ENCODE measurements around the gene HDAC6.
A peak's percentile ranks its signal among the peaks of the same experiment; 100 is the strongest.

Gene HDAC6
- long read RNA-seq, full-length matches to known transcripts, result 39 of 96 reads
- long read RNA-seq, partial matches to known transcripts, result 17 of 96 reads
- long read RNA-seq, other reads (novel, unspliced or antisense), result 40 of 96 reads

DNA sequence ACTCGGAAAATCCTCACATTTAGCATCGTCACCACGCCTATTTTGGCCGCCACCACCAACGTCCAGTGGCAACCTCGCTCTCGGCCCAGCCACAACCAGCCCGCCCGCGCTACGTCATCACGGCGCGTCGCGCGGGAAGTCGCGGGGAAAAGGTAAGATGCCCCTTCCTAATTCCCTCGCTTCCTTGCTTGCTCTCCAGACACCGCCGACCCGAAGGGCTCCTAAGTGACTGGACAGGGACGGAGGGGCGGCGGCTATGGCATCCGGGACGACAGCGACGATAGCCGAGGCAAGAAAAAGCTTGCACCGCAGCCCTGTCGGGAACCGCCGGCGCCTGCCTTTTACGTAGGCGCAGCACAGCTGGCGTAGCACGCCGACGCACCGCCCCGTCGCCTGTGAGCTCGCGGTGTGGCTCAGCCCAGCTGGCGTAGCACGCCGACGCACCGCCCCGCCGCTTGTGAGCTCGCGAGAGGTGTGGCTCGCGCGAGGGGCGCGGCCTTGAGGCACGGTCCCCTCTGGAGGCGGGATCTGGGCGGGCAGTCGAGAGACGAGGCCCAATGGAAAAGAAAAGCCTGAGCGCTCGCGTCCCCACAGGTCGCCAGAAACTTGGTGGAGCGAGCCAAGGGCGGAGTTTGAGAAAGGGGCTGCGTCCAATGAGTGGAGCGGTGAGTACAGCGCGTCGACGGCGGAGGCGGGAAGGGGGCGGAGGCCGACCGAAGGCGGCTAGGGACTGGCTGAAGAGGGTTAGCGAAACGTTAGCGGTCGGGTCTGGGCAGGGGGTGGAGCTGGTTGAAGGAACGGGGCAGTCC lies at the start of gene HDAC6:
TSS of gene HDAC6 (plus strand) at position 788 of the 809 bp plus-strand sequence. CDS start 626 bp downstream, outside the sequence.
- Histone ChIP-seq H3K4me3 (replicated peaks; ENCODE audit: insufficient read depth, low read length) (peak within 1 kb of the TSS; percentile 58), H3K27ac (replicated peaks) (peak within 1 kb of the TSS; percentile 99), H3K27me3 (ENCODE audit: insufficient read depth, poor library complexity, severe bottlenecking) (no peaks in the 10 kb centered on the region)
- peak; percentile 94 to 97 for DNase-seq (ENCODE audit: low read depth in 1 of 2, low spot score in 1 of 2)
- TF ChIP-seq, protein P1, sequence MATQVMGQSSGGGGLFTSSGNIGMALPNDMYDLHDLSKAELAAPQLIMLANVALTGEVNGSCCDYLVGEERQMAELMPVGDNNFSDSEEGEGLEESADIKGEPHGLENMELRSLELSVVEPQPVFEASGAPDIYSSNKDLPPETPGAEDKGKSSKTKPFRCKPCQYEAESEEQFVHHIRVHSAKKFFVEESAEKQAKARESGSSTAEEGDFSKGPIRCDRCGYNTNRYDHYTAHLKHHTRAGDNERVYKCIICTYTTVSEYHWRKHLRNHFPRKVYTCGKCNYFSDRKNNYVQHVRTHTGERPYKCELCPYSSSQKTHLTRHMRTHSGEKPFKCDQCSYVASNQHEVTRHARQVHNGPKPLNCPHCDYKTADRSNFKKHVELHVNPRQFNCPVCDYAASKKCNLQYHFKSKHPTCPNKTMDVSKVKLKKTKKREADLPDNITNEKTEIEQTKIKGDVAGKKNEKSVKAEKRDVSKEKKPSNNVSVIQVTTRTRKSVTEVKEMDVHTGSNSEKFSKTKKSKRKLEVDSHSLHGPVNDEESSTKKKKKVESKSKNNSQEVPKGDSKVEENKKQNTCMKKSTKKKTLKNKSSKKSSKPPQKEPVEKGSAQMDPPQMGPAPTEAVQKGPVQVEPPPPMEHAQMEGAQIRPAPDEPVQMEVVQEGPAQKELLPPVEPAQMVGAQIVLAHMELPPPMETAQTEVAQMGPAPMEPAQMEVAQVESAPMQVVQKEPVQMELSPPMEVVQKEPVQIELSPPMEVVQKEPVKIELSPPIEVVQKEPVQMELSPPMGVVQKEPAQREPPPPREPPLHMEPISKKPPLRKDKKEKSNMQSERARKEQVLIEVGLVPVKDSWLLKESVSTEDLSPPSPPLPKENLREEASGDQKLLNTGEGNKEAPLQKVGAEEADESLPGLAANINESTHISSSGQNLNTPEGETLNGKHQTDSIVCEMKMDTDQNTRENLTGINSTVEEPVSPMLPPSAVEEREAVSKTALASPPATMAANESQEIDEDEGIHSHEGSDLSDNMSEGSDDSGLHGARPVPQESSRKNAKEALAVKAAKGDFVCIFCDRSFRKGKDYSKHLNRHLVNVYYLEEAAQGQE (IDR thresholded peaks at IDR 0.05; ENCODE audit: insufficient replicate concordance, low read depth), result no peak
- peak; percentile 66 for TF ChIP-seq POLR2AphosphoS5 (IDR thresholded peaks at IDR 0.05; ENCODE audit: low read depth)

DNA sequence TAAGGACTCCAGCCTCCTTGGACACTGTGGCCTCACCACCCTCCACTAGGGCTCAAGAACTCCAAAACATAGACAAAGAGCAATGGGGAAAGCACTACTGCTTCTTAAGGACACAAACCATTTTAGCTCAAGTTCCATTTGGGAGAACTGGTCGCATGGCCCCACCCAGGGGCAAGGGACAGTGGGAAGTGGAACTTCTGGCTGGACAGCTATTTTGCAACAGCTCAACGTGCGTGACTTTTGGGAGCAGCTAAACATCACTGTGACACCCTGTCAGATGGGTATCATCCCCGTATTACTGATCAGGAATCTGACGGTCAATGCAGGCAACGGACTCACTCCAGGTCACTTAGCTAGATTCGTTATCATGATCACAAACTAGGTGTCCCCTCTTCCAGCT lies 49.4 kb upstream of the HDAC6 start:
- DNase-seq (ENCODE audit: low read depth in 1 of 2, low spot score in 1 of 2), result no peak
- Histone ChIP-seq H3K27ac (replicated peaks) (no peak overlapping the region), H3K27me3 (ENCODE audit: insufficient read depth, poor library complexity, severe bottlenecking) (no peaks in the 10 kb centered on the region), H3K4me3 (replicated peaks; ENCODE audit: insufficient read depth, low read length) (no peak overlapping the region)
- TF ChIP-seq, protein P2, sequence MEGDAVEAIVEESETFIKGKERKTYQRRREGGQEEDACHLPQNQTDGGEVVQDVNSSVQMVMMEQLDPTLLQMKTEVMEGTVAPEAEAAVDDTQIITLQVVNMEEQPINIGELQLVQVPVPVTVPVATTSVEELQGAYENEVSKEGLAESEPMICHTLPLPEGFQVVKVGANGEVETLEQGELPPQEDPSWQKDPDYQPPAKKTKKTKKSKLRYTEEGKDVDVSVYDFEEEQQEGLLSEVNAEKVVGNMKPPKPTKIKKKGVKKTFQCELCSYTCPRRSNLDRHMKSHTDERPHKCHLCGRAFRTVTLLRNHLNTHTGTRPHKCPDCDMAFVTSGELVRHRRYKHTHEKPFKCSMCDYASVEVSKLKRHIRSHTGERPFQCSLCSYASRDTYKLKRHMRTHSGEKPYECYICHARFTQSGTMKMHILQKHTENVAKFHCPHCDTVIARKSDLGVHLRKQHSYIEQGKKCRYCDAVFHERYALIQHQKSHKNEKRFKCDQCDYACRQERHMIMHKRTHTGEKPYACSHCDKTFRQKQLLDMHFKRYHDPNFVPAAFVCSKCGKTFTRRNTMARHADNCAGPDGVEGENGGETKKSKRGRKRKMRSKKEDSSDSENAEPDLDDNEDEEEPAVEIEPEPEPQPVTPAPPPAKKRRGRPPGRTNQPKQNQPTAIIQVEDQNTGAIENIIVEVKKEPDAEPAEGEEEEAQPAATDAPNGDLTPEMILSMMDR (IDR thresholded peaks at IDR 0.05; ENCODE audit: insufficient read depth, low read length), result no peak
- TF ChIP-seq SPI1 (IDR thresholded peaks at IDR 0.05; ENCODE audit: borderline replicate concordance, low read depth), result no peak
- TF ChIP-seq, protein P1 (IDR thresholded peaks at IDR 0.05; ENCODE audit: insufficient replicate concordance, low read depth), result no peak
- TF ChIP-seq GABPA (IDR thresholded peaks at IDR 0.05; ENCODE audit: low read depth), result no peak
- TF ChIP-seq POLR2AphosphoS5 (IDR thresholded peaks at IDR 0.05; ENCODE audit: low read depth), result no peak

DNA sequence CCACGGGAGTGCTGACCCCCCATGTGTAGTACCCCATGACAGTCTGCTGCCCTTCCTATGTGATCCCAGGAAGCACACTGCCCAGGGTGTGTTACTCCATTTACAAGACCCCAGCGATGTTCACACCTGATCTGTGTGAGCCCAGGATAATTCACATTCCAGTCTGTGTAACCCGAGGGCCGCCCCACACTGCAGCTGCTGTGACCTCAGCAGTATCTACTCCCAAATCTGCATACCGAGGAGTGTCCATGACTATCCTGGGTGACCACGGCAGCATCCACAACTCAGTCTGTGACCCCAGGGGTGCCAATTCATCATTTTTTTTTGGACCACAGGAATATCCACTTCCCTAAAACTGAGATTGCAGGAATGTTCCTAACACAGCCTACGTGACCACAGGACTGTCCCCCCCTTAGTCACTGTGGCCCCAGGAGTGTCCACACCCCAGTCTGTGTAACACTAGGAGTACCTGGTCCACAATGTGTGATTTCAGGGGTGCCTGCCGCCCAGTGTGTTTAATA lies 48.1 kb upstream of the HDAC6 start:
- no peak for DNase-seq (ENCODE audit: low read depth in 1 of 2, low spot score in 1 of 2)

More for the DNA sequence above, 48.1 kb upstream of the HDAC6 start:
- Histone ChIP-seq H3K27ac (replicated peaks) (no peak overlapping the region), H3K4me3 (replicated peaks; ENCODE audit: insufficient read depth, low read length) (no peak overlapping the region), H3K27me3 (ENCODE audit: insufficient read depth, poor library complexity, severe bottlenecking) (no peaks in the 10 kb centered on the region)
- TF ChIP-seq, protein P2 (IDR thresholded peaks at IDR 0.05; ENCODE audit: insufficient read depth, low read length), result no peak
- TF ChIP-seq, protein P1 (IDR thresholded peaks at IDR 0.05; ENCODE audit: insufficient replicate concordance, low read depth), result no peak
